ENCODE results near the gene LSAMP.

GRCh38 chr3:115805520-115805919 lies 639.8 kb downstream of the LSAMP start:
- TF ChIP-seq POLR2A (IDR thresholded peaks at IDR 0.05) (no peak), CTCF (IDR thresholded peaks at IDR 0.05) (no peak)
